ENCODE results near the gene PREX1.

DNA sequence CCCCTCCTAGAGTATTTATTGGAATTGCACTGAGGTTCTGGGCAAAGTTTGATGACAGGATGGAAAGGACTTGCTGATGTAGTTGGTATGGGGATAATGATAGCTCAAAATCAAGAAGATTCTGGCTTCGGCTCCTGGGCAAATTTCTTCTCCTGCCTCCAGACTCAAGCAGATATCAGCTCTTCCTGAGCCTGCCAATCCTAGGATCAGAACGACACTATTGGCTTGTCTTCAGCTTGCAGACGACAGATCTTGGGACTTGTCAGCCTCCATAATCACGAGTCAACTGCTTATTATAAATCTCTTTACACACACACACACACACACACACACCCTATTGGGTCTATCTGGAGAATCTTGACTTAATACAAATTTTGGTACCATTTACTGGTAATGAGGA is 131.1 kb downstream of the PREX1 start:
- no peak for TF ChIP-seq CTCF (IDR thresholded peaks at IDR 0.05)
- no peak for TF ChIP-seq POLR2A (IDR thresholded peaks at IDR 0.05)
- TF ChIP-seq POLR2AphosphoS5 (IDR thresholded peaks at IDR 0.05) = no peak

Data from prostate gland (tissue), 2 donors.